HG03432 (cell line): Measurements from ENCODE around the gene CANX.
"Not testable (repeated sequence)": the region's sequence is repeated elsewhere in the genome, so short reads cannot be mapped to it uniquely, and the experiment has no call there.

Experiments
- ATAC-seq: cut with Tn5 transposase; IDR thresholded peaks from one replicate; pipeline ENCODE4 v1.9.1; 2021; ENCODE audit warnings: mild to moderate bottlenecking, moderate library complexity; ENCODE audit not compliant: unreplicated experiment

The CANX gene, protein sequence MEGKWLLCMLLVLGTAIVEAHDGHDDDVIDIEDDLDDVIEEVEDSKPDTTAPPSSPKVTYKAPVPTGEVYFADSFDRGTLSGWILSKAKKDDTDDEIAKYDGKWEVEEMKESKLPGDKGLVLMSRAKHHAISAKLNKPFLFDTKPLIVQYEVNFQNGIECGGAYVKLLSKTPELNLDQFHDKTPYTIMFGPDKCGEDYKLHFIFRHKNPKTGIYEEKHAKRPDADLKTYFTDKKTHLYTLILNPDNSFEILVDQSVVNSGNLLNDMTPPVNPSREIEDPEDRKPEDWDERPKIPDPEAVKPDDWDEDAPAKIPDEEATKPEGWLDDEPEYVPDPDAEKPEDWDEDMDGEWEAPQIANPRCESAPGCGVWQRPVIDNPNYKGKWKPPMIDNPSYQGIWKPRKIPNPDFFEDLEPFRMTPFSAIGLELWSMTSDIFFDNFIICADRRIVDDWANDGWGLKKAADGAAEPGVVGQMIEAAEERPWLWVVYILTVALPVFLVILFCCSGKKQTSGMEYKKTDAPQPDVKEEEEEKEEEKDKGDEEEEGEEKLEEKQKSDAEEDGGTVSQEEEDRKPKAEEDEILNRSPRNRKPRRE

DNA sequence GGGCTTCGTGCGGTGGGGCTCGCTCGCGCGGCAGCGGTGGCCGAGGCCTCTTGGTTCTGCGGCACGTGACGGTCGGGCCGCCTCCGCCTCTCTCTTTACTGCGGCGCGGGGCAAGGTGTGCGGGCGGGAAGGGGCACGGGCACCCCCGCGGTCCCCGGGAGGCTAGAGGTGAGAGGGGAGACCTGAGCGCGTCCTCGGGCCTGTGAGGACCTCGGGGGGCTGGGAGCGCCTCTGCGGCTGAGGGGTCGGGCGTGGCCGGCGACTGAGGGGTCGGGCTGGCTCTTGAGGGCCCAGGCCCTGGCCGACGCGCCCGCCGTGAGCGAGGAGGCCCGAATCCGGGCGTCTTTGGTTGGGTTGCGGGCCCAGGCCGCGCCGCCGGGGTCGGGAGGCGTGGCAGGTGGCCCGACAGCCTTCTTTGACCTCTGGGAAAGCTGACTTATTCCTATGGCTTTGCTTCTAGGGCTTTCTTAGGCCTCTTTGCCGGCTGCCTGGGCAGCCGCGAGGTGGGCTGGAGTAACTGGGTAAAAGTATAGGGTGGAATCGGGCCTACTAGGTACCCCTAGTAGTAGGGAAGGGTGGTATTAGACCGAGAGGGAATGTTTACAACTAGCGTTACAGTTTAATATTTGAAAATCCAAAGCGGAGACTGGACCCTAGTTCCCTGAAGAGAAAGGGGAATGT, at the start of gene CANX:
Gene CANX, plus strand, starts transcription at position 33 of the 681 bp plus-strand sequence. CDS start 6,715 bp downstream, outside the sequence.
- ATAC-seq, result no peak

DNA sequence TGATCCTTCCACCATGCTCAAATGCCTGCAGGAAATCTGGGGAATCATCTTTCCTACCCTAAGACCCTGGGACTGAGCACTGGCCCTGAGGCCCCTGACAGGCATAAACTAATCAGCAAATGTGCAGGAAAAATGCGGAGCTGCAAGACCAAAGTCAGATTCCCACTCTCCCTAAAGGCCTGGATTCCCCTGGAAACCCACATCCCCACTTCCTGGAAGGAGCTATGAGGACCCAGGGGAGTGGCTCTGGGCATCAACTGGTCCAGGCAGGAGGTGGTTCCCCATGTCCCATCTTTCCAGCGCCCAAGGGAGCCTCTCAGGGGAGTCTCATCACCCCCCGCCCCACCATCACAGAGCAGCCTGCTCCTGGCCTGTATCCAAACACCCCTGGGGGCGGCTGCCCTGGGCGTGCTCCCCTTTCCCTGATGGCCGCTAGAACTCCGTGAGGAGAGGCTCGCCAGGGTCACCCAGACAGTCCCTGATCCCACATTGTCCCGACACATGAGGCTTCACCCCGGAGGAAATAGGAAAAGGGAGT, 49.5 kb upstream of the CANX start:
- ATAC-seq, result not testable (repeated sequence)

DNA sequence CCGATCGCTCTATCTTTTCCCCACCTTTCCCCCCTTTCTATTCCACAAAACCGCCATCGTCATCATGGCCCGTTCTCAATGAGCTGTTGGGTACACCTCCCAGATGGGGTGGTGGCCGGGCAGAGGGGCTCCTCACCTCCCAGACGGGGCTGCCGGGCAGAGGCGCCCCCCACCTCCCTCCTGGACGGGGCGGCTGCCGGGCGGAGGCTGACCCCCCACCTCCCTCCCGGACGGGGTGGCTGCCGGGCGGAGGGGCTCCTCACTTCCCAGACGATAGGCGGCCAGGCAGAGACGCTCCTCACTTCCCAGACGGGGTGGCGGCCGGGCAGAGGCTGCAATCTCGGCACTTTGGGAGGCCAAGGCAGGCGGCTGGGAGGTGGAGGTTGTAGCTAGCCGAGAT, 48.5 kb upstream of the CANX start:
- ATAC-seq, result not testable (repeated sequence)

DNA sequence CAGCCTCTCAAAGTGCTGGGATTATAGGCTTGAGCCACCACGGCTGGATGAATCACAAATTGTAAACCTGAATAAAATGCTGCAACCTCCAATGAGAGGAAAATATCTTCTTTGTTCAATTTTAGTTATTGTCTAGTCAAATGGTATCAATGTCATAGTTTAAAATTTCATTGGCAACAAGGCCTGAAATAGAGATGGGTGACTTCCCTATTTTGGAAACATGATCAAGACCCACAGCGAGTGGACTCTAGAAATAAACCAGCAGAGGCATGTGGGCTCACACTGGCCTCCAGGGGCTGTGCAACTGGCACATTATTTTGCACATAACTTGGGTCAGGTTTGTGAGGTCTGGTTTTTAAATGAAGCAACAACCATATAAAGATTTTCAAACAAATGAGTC, 45.6 kb upstream of the CANX start:
- not testable (repeated sequence) for ATAC-seq

DNA sequence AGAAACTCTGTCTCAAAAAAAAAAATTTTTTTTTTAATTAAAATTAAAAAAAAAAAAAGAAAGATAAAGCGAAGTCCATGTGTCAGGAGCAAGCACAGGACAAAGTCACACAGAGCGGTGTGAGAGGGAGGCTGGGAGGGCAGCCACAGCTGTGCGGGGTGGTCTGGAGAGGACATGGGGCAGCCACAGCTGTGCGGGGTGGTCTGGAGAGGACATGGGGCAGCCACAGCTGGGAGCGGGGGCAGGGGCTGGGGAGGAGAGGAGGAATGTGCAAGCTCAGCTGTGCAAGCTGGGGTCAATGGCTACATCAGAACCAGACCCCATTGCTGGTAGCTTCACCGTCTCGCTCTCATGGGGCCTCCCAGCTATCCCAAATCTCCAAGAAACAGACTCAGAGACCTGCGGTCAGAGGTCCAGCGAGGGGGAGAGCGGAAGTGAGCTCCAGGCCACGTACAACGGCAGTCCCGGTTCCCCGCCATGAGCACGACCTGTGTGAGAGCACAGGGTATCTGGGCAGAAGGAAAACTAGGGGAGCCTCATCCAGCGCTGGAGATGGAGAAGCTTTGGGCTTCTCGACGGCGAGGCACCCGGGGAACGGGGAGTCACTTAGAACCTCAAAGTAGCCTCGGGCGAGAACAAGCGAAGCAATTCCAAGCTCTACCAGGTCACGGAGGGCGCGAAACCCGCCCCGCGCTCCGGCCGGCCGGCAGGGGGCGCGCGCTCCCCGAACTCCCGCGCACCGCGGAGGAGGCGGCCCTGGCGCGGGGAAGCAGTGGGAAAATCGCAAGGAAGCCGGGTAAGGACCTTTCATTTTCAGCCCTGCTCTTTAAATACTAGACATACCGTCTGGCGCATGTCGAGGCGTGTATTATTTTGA, 41.2 kb upstream of the CANX start:
- ATAC-seq, result peak; percentile 93

DNA sequence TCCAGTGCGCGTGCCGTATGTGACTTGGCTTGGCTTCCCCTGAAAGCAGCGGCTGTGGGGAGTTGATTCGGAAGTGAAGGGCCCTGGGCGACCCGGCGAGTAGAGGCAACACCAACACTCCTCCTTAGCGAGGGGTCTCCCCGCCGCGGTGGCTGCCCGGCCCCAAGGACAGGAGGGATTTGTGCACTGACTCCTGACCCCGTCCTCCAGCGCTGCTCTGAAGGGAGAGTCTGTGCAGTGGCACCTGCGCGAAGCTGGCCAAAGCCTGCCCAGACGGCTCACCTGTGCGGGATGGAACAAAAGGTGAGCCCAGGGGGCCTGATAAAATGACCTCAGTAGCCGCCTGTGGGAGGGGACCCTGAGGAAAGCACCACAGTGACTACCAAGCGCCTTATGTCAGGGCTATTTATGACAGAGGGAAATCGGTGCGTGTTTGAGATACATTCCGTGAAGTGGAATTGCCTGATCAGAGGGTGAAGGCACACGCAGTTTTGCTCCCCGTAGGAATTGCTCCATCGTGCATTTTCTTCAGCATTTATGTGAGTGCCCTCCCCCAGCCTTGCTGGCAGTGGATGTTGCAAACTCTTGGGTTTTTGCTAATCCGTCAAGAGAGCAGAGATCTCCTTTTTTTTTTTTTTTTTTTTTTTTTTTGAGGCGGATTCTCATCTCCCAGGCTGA, 40.4 kb upstream of the CANX start:
- peak; percentile 62 for ATAC-seq

DNA sequence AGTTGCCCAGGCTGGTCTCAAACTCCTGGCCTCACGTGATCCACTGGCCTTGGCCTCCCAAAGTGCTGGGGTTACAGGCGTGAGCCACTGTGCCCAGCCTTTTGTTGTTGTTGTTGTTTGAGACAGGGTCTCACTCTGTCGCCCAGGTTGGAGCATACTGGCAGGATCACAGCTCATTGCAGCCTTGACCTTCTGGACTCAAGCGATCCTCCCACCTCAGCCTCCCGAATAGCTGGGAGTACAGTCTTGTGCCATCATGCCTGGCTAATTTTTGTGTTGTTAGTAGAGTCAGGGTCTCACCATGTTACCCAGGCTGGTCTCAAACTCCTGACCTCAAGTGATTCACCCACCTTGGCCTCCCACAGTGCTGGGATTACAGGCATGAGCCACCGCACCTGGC, 37.1 kb upstream of the CANX start:
- ATAC-seq, result not testable (repeated sequence)

DNA sequence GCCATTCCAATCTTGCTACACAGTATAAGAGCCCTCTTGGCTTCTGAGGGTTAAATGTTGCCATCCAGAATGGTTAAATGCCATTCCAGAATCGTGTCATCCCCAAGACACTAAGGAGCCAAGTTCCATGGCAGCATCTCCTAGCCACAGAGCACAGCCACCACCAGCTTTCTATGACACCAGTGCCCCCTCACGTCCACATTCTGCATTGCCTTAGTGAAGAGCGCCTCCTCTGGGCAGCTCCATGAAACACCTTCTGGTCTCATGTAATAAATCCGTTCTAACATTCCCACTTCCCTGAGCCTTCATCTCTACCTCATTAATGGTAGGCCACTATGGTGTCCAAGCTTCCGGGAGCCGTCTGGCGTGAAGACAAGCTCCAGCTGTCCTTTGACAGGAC, 30.4 kb upstream of the CANX start:
- no peak for ATAC-seq

DNA sequence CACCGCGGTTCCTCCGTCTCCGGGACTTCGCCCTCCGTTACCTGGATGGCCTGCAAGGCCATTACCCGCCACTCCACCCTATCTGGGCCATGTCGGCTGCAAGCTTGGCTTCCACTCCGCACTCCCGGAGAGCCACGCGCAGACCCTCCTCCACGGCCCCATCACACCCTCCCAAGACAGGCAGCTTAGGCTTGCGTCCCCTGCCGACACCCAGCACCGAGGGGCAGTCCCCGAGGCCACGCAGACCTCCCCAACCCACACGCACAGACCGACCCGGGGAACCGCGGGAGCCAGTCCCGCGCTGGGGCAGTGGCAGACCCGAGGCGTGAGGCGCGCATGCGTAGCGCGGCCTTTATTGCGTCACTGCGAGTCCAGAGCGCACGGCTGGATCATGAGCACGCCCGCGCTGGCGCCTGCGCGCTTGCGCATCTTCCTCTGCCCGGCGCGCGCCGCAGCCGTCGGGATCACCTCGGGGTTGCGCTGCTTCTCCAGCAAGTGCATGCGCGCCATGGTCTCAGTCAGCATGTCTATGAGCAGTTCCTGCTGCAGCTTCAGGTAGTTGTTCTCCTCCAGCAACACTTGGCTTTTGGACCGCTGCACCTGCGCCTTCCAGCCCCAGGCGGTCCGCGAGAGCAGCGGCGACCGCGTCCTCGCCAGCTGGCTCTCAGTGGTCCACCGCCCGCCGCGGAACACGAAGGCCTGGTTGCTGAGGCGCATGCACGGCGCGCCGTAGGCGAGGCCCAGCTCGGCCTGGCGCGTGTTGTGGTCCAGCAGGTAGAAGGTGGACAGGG, 20.3 kb upstream of the CANX start:
- peak; percentile 97 for ATAC-seq

DNA sequence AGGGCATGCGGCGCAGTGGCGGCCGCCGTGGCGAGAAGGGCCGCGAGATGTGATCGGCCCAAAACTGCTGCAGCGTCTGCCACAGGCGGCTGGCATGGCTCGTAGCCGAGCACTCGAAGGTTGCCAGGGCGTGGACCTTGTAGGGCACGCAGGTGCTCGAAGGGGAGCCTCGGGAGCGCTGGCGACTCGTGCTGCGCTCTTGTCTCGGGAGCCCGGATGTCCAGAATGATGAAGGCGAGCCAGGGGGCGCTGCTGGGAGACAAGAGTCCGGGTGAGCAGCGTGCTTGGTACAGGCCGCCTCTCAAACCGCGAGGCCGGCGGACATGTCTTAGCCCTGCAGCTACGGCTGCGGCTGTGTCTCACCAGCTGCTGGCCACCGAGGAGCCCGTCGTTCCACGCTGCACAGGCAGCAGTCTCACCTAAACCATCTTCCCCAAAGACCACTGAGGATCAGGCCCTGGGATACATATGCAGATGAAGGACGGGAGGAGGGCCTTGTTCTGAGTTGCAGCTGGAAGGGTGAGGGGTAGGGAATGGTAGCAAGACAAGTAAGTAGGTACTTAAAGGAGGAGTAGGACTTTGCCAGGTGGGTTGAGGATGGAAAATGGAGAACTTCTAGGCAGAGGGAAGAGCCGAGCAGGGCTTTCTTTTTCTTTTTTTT, 19.6 kb upstream of the CANX start:
- ATAC-seq, result peak; percentile 10

DNA sequence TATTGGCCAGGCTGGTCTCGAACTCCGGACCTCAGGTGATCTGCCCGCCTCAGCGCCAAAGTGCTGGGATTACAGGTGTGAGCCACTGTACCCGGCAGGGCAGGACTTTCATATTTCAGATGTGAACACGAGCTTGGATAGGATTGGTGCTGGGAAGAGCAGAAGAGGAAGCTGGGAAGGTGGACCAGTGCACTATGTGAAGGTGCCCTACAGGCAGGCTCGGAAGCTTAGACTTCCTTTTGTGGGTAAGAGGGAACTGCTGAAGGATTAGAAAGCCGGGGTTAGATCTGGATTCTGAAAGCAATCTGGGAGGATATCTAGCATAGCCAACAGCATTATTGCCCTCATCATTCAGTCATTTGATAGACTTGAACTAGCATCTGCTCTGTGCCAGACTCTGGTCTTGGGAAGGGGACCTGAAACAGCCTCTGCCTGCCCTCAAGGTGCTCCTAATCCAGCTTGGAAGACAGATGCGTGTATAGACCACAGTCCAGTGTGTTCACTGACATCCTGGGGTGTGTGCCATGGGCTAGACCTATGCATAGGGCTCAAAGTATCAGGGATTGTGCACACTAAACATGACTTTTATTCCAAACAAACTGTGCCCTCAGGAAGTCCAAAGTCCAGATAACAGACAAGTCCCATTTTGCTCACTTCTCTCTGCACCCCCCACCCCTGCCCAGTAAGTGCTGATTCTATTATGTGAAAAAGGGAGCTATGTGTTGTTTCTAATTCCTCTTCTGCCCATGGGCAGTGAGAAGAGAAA, 18.6 kb upstream of the CANX start:
- no peak for ATAC-seq

DNA sequence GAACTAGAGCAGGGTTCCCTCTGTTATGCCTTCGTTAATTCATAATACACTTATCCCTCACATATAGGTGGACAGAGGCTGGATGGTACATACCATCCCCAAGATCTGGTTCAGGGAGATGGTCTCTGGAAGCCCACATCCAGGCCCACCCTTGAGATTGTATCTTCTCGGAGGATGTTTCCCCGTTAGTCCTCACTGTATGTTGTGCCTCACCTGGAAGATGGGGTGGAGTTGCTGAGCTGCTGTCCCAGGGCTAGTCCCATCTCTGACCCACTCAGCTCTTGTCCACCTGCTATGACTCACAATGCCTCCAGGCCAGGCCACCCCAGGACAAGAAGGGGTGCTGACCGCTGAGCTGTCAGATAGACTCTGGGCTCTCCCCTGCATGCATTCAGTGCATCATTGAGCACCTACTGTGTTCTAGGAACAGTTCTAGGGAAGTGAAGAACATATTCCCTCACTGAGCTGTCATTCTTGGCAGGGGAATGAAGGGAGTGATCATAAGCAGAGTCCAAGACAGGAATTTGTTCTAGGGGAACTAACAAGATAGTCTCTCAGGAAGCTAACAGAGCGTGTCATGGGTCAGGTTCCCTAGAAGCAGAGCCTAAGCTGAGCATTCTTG, 17.9 kb upstream of the CANX start, which contains the start of gene CBY3:
Gene CBY3, minus strand, starts transcription at position 255 of the 622 bp plus-strand sequence. Its CDS starts 116 bp downstream, at position 139.
- no peak for ATAC-seq

DNA sequence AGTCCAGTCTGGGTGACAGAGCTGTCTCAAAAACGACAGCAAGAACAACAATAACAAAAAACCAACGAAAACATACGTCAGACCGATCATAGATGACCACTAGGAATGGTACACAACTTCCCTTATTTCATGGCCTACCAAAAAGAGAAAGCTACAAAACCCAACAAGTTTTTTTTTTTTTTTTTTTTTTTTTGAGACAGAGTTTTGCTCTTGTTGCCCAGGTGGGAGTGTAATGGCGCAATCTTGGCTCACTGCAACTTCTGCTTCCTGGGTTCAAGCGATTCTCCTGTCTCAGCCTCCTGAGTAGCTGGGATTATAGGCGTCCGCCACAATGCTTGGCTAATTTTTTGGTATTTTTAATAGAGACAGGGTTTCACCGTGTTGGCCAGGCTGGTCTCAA, 9.6 kb upstream of the CANX start:
- ATAC-seq, result not testable (repeated sequence)

DNA sequence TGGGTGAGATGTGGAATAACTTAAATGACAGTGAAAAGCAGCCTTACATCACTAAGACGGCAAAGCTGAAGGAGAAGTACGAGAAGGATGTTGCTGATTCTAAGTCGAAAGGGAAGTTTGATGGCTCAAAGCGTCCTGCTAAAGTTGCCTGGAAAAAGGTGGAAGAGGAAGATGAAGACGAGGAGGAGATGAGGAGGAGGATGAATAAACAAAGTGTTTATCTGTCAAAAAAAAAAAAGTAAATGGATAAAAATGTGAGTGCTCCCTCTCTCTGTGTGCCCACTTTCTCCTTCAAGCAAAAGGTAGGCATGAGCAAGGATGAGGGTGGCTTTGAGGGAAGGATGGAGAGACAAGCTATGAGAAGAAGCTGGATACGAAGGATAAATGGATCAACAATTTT, 4.2 kb upstream of the CANX start:
- no peak for ATAC-seq

DNA sequence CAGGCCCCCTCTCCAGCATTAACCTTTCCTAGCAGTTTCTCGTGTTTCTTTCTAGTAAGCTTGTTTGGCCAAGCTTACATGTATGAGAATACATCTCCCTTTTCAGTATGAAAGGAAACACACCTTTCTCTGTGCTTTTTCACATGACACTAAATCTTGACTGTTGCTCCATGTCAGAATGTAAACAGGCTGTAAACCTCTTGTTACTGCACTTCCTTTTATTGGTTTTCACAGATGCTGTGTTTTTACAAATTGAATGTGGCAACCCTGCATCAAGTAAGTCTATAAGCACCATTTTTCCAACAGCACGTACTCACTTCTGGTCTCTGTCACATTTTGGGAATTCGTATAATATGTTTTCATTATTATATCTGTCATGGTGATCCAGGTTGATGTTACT, 2.2 kb upstream of the CANX start:
- ATAC-seq, result no peak

DNA sequence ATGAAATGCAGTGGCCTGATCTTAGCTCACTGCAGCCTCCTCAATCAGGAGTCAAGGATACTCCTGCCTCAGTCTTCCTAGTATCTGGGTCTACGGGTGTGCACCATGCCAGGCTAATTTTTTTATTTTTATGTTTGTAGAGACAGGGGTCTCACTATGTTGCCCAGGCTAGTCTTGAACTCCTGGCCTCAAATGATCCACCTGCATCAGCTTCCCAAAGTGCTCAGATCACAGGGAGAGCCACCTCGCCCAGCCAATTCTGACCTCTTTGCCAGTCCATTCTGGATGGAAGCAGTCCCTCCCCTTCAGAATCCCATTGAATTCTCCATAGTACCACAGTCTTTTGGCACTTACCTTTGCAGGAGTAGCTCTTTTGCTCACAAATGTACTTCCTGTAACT, 1.7 kb upstream of the CANX start:
- ATAC-seq, result no peak

DNA sequence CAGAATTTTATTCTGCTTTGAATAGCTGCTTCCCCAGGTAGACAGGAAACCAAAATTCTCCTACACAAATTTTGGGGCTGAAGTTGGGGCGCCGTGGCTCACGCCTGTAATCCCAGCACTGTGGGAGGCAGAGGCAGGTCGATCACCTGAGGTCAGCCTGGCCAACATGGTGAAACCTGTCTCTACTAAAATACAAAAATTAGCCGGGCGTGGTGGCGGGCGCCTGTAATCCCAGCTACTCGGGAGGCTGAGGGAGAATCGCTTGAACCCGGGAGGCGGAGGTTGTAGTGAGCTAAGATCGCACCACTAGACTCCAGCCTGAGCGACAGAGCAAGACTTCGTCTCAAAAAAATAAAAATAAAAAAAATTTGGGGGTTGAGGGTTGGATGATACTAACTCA, 1.2 kb upstream of the CANX start:
- not testable (repeated sequence) for ATAC-seq
